ENCODE measurements around the gene CAPN9. TPM values are rescaled to one million over a fixed set of nuclear protein-coding genes. Genes with fewer than 3 reads are reported as not detected.

CAPN9 gene
- polyA plus RNA-seq, 1 donor (not counting 4 experiments of a cell fraction or from before 2014, with no cell fraction given), result not detected

GRCh38 chr1:230786385-230786753, 39.2 kb downstream of the CAPN9 start:
- Histone ChIP-seq H2AFZ (ENCODE audit: control insufficient read depth, low read length) (no peak overlapping the region), H4K20me1 (ENCODE audit: control insufficient read depth, extremely low read depth, insufficient read depth, low read length) (no peaks in the 10 kb centered on the region), H3K27ac (ENCODE audit: control insufficient read depth, insufficient read depth, low read length) (no peak overlapping the region), H3K9me1 (ENCODE audit: control insufficient read depth, extremely low read depth, insufficient read depth, low read length) (no peaks in the 10 kb centered on the region), H3K79me2 (ENCODE audit: control insufficient read depth, insufficient read depth, low read length) (no peaks in the 10 kb centered on the region), H3K36me3 (ENCODE audit: control insufficient read depth in 2 of 2, extremely low read depth in 1 of 2, insufficient read depth in 2 of 2, low read length in 2 of 2) (no peaks in the 10 kb centered on the region), H3K9me3 (ENCODE audit: control insufficient read depth, low read depth, low read length) (no peaks in the 10 kb centered on the region), H3K27me3 (ENCODE audit: control insufficient read depth, extremely low read depth, insufficient read depth, low read length) (no peaks in the 10 kb centered on the region), H3K4me1 (ENCODE audit: control insufficient read depth, extremely low read depth, insufficient read depth, low read length) (no peaks in the 10 kb centered on the region), H3K4me2 (ENCODE audit: control insufficient read depth, extremely low read depth, insufficient read depth, low read depth, low read length) (no peak overlapping the region), H3K9ac (ENCODE audit: control insufficient read depth, extremely low read depth, insufficient read depth, low read length) (no peak overlapping the region), H3K4me3 (ENCODE audit: control insufficient read depth in 2 of 3, extremely low read depth in 1 of 3, insufficient read depth in 2 of 3, low read depth in 1 of 3, low read length in 3 of 3) (no peak overlapping the region)
- no peak for TF ChIP-seq EZH2 (IDR thresholded peaks at IDR 0.05; ENCODE audit: low read length)
- TF ChIP-seq CTCF (optimal IDR thresholded peaks at IDR 0.05 in 1 of 3, IDR thresholded peaks at IDR 0.05 in 1 of 3, conservative IDR thresholded peaks at IDR 0.05 in 1 of 3; ENCODE audit: extremely low read depth in 1 of 3, insufficient read depth in 2 of 3, low read length in 3 of 3), result no peak
- dilution Hi-C loops (cut with MboI; ENCODE audit: extremely low pct_ligation_motif_present, low sequenced_read_pairs), result no loop called here
- FAIRE-seq, result no peak
- no peak for DNase-seq (ENCODE audit: low read depth, low spot score)

GRCh38 chr1:230787471-230787870, 40.3 kb downstream of the CAPN9 start:
- Histone ChIP-seq H3K27ac (ENCODE audit: control insufficient read depth, insufficient read depth, low read length) (no peak overlapping the region), H3K9ac (ENCODE audit: control insufficient read depth, extremely low read depth, insufficient read depth, low read length) (no peak overlapping the region), H3K36me3 (ENCODE audit: control insufficient read depth in 2 of 2, extremely low read depth in 1 of 2, insufficient read depth in 2 of 2, low read length in 2 of 2) (no peaks in the 10 kb centered on the region), H2AFZ (ENCODE audit: control insufficient read depth, low read length) (no peak overlapping the region), H3K4me3 (ENCODE audit: control insufficient read depth in 2 of 3, extremely low read depth in 1 of 3, insufficient read depth in 2 of 3, low read depth in 1 of 3, low read length in 3 of 3) (no peak overlapping the region), H3K79me2 (ENCODE audit: control insufficient read depth, insufficient read depth, low read length) (no peaks in the 10 kb centered on the region), H3K9me1 (ENCODE audit: control insufficient read depth, extremely low read depth, insufficient read depth, low read length) (no peaks in the 10 kb centered on the region), H3K4me2 (ENCODE audit: control insufficient read depth, extremely low read depth, insufficient read depth, low read depth, low read length) (no peak overlapping the region), H3K4me1 (ENCODE audit: control insufficient read depth, extremely low read depth, insufficient read depth, low read length) (no peaks in the 10 kb centered on the region), H4K20me1 (ENCODE audit: control insufficient read depth, extremely low read depth, insufficient read depth, low read length) (no peaks in the 10 kb centered on the region), H3K27me3 (ENCODE audit: control insufficient read depth, extremely low read depth, insufficient read depth, low read length) (no peaks in the 10 kb centered on the region), H3K9me3 (ENCODE audit: control insufficient read depth, low read depth, low read length) (no peaks in the 10 kb centered on the region)
- DNase-seq (ENCODE audit: low read depth, low spot score) (no peak), FAIRE-seq (no peak)
- dilution Hi-C loops (cut with MboI; ENCODE audit: extremely low pct_ligation_motif_present, low sequenced_read_pairs), result no loop called here
- TF ChIP-seq CTCF (optimal IDR thresholded peaks at IDR 0.05 in 1 of 3, IDR thresholded peaks at IDR 0.05 in 1 of 3, conservative IDR thresholded peaks at IDR 0.05 in 1 of 3; ENCODE audit: extremely low read depth in 1 of 3, insufficient read depth in 2 of 3, low read length in 3 of 3), result no peak
- TF ChIP-seq EZH2 (IDR thresholded peaks at IDR 0.05; ENCODE audit: low read length), result no peak
